Placental epithelial cell (primary cell): ENCODE data around the gene UBE2O. TPM values are rescaled to one million over a fixed set of nuclear protein-coding genes. Genes with fewer than 3 reads are reported as not detected.

ENCODE experiments used
- total RNA-seq: library from RNA; depleted of rRNA; stranded (reverse); fragments of >200 nt; gene quantifications from 2 replicates; pipeline ENCODE4 v1.2.3, GENCODE V29; 2012

The UBE2O gene
- 11.2 and 17.3 TPM in 2 replicates for total RNA-seq

DNA sequence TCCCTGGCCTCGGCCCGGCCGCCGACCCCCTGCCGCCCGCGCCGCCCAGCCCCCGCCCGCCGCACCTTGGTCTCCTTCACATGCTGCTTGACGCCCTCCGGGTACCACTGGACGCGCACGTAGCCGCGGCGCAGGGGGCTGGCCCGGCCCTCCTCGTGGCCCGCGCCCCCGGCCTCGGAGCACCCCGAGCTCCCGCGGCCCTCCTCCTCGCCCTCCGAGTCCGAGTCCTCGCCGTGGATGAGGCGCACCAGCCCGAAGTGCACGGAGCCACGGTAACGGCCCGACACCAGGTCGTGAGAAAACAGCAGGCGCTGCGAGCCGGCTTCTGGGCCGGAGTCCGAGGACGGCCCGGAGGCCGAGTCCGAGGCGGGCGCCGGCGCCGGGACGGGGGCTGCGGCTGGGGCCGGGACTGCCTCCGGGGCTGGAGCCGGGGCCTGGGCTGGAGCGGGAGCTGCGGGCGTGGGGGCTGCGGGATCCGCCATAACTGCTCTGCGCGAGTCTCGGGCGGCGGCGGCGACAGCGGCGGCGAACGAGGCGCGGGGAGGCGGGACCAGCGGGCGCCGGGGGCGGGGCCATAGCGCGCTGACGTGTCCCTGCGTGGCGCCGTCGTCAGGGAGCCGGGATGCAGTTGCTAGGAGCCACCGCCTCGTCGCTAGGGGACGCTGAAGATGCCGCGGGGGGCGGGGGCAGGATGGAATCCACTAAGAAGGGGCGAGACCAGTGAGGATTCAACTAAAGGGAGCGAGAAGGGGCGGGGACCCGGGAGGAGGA, at the start of gene UBE2O:
UBE2O (minus strand) TSS at position 493 of the 771 bp plus-strand sequence; CDS start at position 482, 11 bp downstream.

GRCh38 chr17:76501018-76501826, 48.3 kb upstream of the UBE2O start, which contains the start of gene RHBDF2:
Gene RHBDF2 (minus strand): TSS chr17:76501423. CDS start chr17:76481524, 19,899 bp downstream.

GRCh38 chr17:76467366-76467765, 14.4 kb upstream of the UBE2O start, which contains the start of gene AANAT:
Gene AANAT (plus strand): TSS chr17:76467603. CDS start chr17:76468747, 1,144 bp downstream.

DNA sequence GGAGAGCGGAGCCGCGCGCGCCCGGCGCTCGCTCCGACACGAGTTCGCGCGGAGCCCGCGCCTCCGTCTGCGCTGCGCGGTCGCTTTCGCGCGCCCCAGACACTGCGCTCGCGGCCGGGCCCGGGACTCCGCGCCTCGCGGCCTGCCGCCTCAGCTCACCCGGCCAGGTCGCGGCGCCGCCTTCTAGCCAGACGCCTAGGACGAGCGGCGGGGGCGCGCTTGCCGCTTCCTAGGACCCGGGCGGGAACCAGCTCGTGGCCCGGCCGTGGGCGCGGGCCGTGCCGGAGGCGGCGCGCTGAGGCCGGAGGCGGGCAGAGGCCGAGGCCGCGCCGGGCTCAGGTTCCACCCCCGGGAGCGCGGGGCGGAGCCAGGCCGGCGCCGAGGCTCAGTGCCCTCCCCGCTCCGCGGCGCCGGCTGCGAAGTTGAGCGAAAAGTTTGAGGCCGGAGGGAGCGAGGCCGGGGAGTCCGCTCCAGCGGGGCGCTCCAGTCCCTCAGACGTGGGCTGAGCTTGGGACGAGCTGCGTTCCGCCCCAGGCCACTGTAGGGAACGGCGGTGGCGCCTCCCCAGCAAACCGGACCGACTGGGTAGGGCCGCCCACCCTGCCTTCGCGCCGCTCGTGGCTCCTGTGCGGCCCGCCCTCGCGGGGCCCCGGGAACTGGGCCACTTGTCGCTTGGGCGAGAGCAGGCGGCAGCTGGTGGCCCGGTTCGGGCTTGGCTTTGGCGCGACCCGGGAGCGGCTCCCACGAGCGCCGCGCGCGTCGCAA, 68.5 kb downstream of the UBE2O start, which contains the start of gene SPHK1:
SPHK1 (plus strand) TSS at position 388 of the 765 bp plus-strand sequence. CDS start 1,036 bp downstream, outside the sequence.

DNA sequence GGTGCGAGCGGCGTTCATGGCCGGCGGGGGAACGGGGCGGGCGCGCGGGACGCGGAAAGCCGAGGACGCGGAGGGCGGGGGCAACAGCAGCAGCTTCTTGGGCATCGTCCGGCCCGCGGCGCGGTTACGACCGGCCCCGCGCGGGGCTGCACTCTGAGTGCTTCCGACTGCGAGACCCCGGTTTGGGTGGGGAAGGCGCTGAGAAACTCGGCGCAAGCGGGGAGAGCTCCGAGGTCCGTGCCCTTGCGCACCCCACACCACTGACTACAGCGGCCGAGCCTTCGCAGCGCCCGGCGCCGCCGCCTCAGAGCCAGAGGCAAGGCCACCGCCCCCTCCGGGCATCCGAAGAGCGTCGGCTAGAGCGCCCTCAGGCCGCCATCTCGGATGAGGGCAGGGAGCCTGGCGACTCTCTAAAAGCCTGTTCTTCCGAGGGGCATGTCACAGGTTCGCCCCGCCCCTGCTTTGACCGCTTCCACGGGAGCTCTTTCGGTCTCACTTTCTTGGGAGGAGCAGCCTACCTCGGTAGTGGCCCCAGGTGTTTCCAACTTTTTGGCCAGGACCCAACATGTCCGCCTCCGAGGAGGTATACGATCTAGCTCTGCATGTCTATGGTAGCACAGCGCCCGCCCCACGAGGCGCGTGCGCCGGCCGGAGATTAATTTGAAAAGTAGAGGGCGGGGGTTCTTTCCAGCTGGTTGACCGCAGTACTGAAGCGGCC, 99.2 kb downstream of the UBE2O start, which contains the start of gene PRPSAP1:
PRPSAP1 (minus strand) TSS at position 318 of the 718 bp plus-strand sequence; CDS start at position 105, 213 bp downstream.

Other genes with a start within 250 kb of the UBE2O start
- gene RNF157, start 212.7 kb downstream of the UBE2O start, total RNA-seq: 0.22 and 0.79 TPM in 2 replicates
- 2.7 and 4.9 TPM in 2 replicates for gene UBALD2, start 187.8 kb downstream of the UBE2O start, total RNA-seq
- 3.8 and 12.2 TPM in 2 replicates for gene QRICH2, start 144.9 kb downstream of the UBE2O start, total RNA-seq
- gene PRPSAP1, start 99.2 kb downstream of the UBE2O start, total RNA-seq: 76.9 and 231 TPM in 2 replicates
- gene SPHK1, start 68.5 kb downstream of the UBE2O start, total RNA-seq: 62.8 and 90.7 TPM in 2 replicates
- gene AANAT, start 14.5 kb upstream of the UBE2O start, total RNA-seq: 0.79 TPM in 1 of 2 replicates, not detected in the other
- 11.0 and 15.8 TPM in 2 replicates for gene RHBDF2, start 48.3 kb upstream of the UBE2O start, total RNA-seq
- gene CYGB, start 84.6 kb upstream of the UBE2O start, total RNA-seq: 1.2 and 2.0 TPM in 2 replicates
- gene PRCD, start 86.9 kb upstream of the UBE2O start, total RNA-seq: 0.43 TPM in 1 of 2 replicates, not detected in the other
- 8.6 and 20.8 TPM in 2 replicates for gene ST6GALNAC2, start 132.7 kb upstream of the UBE2O start, total RNA-seq
- 0.79 and 1.3 TPM in 2 replicates for gene ST6GALNAC1, start 190.6 kb upstream of the UBE2O start, total RNA-seq